Fibroblast of peridontal ligament (primary cell): ENCODE data around the gene DNAJB8.

Source experiments
- DNase-seq: peaks from one replicate; pipeline ENCODE4 v3.0.0-alpha.2; 2010; ENCODE audit errors: extremely low read depth

The DNAJB8 gene

GRCh38 chr3:128466840-128467541 lies at the start of gene DNAJB8:
Gene DNAJB8, minus strand, starts transcription at chr3:128466890. Its CDS starts 3,645 bp downstream, at chr3:128463245.
- no peak for DNase-seq

- no peak for DNase-seq
Measured at GRCh38 chr3:128515967-128516366, 49.3 kb upstream of the DNAJB8 start.

- DNase-seq = no peak
Measured at GRCh38 chr3:128508852-128509251, 42.2 kb upstream of the DNAJB8 start.

DNA sequence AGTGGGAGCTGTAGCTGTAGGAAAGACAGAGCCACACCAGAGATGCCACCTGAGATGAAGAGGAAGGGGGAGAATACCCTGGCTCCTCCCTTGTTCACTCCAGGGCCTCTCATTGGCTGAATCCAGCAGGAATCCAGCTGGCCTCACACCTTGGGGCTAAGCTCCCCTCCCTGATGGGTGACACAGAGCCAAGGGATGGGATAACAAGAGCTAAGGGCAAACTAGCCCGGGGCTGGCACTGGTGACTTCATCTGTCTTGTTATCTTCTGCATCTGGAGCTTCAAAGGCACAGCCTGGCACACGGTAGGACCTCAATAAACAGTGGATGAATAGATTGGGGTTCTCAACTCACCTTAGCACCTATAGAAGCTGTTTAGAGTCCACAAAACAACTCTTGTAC lies 40.1 kb upstream of the DNAJB8 start:
- no peak for DNase-seq

DNA sequence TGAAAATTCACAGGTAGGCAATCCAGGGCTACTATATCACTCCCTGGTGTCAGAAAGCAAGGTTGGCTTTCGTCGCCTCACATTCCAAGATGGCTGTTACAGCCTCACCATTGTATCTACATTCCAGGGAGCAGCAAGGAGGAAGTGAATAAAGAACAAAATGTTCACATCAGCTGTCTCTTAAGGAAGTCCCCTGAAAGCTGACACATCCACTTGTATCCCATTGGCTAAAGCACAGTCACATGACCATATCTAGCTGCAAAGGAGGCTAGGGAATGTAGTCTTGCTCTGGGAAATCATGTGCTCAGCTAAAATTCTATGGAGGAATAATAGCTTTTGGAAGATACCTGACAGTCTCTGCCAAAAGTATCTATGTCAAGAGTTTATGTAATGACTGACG lies 39.1 kb upstream of the DNAJB8 start:
- DNase-seq = no peak

DNA sequence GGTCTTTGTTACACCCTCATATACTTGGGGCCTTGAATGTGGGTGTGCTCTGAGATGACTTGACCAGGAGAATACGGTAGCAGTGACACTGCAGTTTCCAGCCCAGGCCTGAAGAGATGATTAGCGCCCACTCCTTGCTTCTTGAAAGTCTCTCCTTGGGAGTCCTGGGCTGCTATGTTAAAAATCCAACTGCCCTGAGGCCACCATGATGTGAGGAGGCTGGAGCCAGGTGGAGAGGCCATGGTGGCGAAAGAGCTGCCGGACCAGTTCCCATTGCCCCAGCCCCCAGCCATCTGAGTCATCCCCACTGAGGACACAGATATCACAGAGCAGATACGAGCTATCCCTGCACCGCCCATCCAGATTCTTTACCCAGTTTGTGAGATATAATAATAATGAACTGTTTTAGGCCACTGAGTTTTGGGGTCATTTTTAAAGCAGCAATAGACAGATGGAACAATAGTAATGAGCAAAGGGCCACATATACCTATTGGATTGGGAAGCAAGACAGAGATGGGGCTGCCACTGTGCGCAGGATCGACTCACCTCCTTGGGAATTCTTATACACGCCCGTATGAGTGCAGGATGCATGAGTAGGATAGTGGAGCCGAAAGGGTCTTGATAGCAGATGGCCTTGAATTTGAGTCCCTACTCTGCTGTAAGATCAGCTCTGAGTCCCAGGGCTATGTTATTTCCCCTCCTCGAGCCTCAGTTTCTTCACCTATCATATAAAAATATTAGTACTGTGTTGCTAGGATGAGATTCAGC lies 38.5 kb upstream of the DNAJB8 start:
- DNase-seq = no peak

DNA sequence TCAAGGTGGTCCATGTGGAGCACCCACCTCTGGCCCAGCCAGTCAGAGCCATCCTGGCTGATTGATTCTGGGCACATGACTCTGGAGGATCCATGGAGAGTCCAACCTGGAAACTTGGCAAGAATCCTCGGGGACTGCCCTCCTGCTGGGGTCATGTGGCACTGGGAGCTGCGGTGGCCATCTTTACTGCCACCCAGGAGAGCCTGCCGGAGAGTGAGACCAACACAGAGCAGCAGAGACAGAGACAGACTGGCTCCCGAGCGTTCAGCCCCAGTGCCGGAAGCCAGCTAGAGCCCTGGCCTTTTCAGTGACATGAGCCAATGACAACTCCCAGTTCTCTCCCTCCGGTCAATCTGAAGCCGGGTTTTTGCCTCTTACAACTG lies 37.8 kb upstream of the DNAJB8 start:
- no peak for DNase-seq

- no peak for DNase-seq
Measured at GRCh38 chr3:128503751-128504532, 37.3 kb upstream of the DNAJB8 start.

GRCh38 chr3:128503164-128503651 lies 36.5 kb upstream of the DNAJB8 start:
- no peak for DNase-seq

- DNase-seq = no peak
Measured at GRCh38 chr3:128502712-128503111, 36.0 kb upstream of the DNAJB8 start.

GRCh38 chr3:128501431-128501830 lies 34.7 kb upstream of the DNAJB8 start:
- DNase-seq = no peak

DNA sequence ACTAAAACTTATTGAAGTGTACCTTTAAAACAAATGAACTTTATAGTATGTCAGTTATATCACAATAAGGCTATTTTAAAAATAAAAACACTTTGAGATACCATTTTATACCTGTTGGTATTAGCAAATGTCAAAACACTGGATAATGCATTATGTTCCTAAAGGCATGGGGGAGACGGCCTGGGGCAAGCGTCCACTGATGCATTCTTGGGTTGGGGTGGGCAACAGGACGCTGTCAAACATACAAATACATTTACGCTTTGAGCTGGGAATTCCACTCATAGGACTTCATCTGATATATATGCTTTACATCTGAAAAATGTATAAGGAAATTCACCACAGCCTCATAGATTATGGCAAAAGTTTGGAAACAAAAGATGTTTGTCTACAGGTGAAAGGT lies 33.9 kb upstream of the DNAJB8 start:
- DNase-seq = no peak

GRCh38 chr3:128499724-128500275 lies 33.1 kb upstream of the DNAJB8 start:
- no peak for DNase-seq

GRCh38 chr3:128498901-128499530 lies 32.3 kb upstream of the DNAJB8 start:
- DNase-seq = no peak

- DNase-seq = no peak
Measured at GRCh38 chr3:128498127-128498626, 31.5 kb upstream of the DNAJB8 start.

DNA sequence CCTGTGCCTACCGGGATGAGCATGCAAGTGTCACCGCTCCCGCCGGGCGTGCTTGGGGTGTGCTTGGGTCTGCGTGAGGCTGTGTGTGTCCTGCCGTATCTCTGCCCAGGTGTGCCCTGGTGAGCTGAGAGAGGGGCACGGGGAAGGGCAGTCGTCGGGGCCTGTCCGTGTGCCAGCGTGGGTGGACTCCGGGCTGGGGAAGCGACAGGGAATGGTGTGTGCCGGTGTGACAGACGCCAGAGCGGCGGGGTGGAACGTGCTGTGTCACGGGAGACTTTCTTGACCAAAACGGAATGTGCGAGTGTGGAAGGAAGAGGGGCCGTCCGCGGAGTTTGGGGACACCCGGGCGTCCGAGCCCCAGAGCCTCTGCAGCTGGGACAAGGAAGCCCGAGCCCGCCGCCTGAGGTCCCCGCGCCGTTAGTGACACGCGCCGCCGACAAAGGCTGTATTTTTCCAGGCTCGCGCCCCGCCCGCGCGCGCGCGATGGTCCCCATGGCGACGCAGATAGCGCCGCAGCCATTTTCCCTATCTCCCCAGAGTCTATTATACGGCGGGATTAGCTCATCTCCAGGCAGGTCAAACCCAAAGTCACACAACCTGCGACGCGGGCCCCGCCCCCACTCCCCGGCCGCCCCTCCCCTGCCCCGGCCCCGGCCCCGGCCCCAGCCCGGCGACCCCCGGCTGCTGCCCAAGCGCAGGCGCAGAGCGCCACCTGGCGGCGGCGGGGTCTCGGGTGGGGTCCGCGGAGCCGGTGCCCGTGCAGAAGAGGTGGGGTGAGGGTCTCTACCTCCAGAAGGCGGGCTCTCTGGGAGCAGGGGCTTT lies 30.8 kb upstream of the DNAJB8 start:
- no peak for DNase-seq

GRCh38 chr3:128496602-128497304 lies 30.1 kb upstream of the DNAJB8 start:
- no peak for DNase-seq

- no peak for DNase-seq
Measured at GRCh38 chr3:128496019-128496601, 29.4 kb upstream of the DNAJB8 start.

- DNase-seq = no peak
Measured at GRCh38 chr3:128495435-128495970, 28.8 kb upstream of the DNAJB8 start.
